C4-2B (cell line): ENCODE data around the gene PLAGL2.
"Not testable (repeated sequence)": the region's sequence is repeated elsewhere in the genome, so short reads cannot be mapped to it uniquely, and the experiment has no call there.

Experiments
- H3K27ac ChIP-seq: fragments of 450-650 bp; 2 replicates; pipeline ENCODE4 v1.5.1; 2017
- CTCF ChIP-seq: fragments of 450-650 bp; conservative IDR thresholded peaks from 2 replicates; pipeline ENCODE4 v1.5.1; 2017; ENCODE audit warnings: mild to moderate bottlenecking
- ZFX ChIP-seq: fragments of 450-650 bp; IDR thresholded peaks from 2 replicates; pipeline ENCODE4 v1.6.1; 2017

Gene PLAGL2

GRCh38 chr20:32199006-32199405 lies 8.5 kb downstream of the PLAGL2 start:
- TF ChIP-seq CTCF, result no peak
- no peak for TF ChIP-seq ZFX
- no peak overlapping the region for H3K27ac ChIP-seq

- H3K27ac ChIP-seq, result not testable (repeated sequence)
These were observed 10.4 kb downstream of the PLAGL2 start for GRCh38 chr20:32197136-32197535.

DNA sequence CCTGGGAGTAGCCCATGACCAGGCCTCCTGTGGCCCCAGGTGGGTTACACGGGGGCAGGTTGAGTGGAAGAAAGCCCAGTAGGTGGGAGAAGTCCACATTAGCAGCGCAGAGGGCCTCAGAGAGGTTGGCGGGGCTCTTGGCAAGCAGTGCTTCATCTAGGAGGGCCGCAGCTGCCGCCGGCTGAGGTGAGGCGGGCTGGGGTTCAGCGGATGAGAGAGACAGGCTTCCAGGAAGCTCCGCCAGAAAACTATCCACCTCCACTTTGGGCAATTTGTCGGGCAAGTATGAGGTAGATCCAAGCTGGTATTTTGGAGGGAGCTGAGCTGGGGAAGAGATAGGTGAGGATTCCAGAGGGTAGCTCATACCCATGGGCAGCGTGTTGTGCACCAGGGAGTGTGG lies 10.9 kb downstream of the PLAGL2 start:
- H3K27ac ChIP-seq, result not testable (repeated sequence)

GRCh38 chr20:32195581-32195980 lies 12.0 kb downstream of the PLAGL2 start:
- no peak overlapping the region for H3K27ac ChIP-seq
- TF ChIP-seq ZFX, result no peak
- TF ChIP-seq CTCF, result no peak

DNA sequence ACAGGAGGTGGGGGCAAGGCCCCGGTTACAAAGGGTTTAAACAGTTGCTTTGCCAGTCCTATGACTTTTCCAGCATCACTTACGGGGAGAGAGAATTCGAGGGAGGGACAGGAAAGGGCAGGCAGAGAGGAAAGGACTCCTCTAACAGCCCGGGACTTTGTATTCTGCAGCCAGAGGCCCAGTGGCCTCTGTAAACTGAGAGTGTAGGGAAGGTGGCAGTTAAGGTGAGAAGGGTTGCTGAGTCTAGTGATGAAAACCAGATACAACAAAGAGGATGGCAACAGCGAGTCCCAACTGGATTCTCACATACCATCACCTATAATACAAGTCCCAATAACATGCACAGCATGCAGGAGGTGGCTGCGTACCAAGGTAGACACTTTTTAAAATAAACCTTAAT lies 13.5 kb downstream of the PLAGL2 start:
- H3K27ac ChIP-seq, result no peak overlapping the region
- TF ChIP-seq CTCF (no peak), ZFX (no peak)

GRCh38 chr20:32193336-32193735 lies 14.2 kb downstream of the PLAGL2 start:
- H3K27ac ChIP-seq, result not testable (repeated sequence)

- no peak for TF ChIP-seq ZFX
- TF ChIP-seq CTCF, result no peak
- no peak overlapping the region for H3K27ac ChIP-seq
These were observed 14.8 kb downstream of the PLAGL2 start for GRCh38 chr20:32192698-32193097.

DNA sequence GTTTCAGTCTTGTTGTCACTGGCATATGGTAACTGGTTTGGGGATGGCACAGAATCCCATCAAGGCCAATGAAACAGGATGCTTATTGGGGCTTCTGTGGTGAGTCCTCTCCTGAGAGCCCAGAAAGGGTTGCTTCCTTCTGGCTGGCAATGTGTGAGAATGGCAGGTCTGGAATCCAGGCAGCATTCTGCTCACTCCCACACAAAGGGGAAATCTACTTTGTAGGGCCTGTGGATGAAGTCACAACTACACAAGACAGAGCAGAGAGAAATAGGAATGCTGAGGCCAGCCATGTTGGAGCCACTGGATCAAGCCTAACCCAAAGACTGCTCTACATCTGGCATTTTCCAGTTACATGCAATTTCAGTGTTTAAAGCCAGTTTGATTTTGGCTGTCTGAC lies 15.7 kb downstream of the PLAGL2 start:
- TF ChIP-seq CTCF (no peak), ZFX (no peak)

DNA sequence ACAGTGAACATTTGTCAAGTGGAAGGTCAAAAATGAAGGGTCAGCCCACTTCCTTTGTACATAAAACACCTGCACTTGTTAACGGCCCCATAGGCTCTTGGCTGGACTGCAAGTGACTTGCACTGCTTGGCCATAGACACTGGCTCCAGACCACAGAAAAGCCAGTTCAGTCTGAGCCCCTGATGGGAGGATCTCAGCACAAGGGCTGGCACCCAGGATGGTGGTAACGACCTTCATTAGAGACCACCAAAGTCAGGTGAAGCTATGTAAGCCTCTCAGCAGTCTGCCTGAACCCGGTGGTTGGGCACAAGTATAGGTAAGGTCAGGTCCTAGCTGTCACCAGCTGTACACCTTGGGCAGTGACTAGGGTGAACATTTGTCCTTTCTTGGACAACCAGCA lies 16.1 kb downstream of the PLAGL2 start:
- H3K27ac ChIP-seq, result no peak overlapping the region; the same call in 1 of the 2 replicates
- TF ChIP-seq CTCF, result no peak
- no peak for TF ChIP-seq ZFX

More for the DNA sequence above, 15.7 kb downstream of the PLAGL2 start:
- H3K27ac ChIP-seq, result no peak overlapping the region
